Measurements from ENCODE around the gene TMEM156.

Gene TMEM156

GRCh38 chr4:39067451-39067850, 35.2 kb upstream of the TMEM156 start:
- Histone ChIP-seq H3K4me3 (ENCODE audit: insufficient read depth, low read length, poor library complexity, severe bottlenecking) (no peak overlapping the region), H3K4me2 (ENCODE audit: low read depth, low read length, poor library complexity, severe bottlenecking) (no peak overlapping the region), H3K27ac (ENCODE audit: low read depth, low read length) (no peak overlapping the region), H3K79me2 (ENCODE audit: insufficient read depth, low read length) (peaks cover 6% of the 10 kb centered on the region; the same call in 1 of the 2 replicates), H3K36me3 (ENCODE audit: low read length) (no peaks in the 10 kb centered on the region), H3K9me3 (ENCODE audit: insufficient read depth, low read length) (no peaks in the 10 kb centered on the region), H2AFZ (ENCODE audit: low read depth, low read length, severe bottlenecking) (no peak overlapping the region), H3K9me2 (replicated peaks; ENCODE audit: insufficient read depth, low read length) (no peaks in the 10 kb centered on the region), H4K20me1 (ENCODE audit: low read depth, low read length) (no peaks in the 10 kb centered on the region), H3F3A (ENCODE audit: insufficient read depth) (no peaks in the 10 kb centered on the region; the same call in 1 of the 2 replicates), H3K27me3 (ENCODE audit: low read length) (no peaks in the 10 kb centered on the region), H3K9ac (ENCODE audit: low read length) (no peak overlapping the region)
- no peak for TF ChIP-seq EZH2phosphoT487 (conservative IDR thresholded peaks at IDR 0.05; ENCODE audit: low read length)
- TF ChIP-seq, protein P1, sequence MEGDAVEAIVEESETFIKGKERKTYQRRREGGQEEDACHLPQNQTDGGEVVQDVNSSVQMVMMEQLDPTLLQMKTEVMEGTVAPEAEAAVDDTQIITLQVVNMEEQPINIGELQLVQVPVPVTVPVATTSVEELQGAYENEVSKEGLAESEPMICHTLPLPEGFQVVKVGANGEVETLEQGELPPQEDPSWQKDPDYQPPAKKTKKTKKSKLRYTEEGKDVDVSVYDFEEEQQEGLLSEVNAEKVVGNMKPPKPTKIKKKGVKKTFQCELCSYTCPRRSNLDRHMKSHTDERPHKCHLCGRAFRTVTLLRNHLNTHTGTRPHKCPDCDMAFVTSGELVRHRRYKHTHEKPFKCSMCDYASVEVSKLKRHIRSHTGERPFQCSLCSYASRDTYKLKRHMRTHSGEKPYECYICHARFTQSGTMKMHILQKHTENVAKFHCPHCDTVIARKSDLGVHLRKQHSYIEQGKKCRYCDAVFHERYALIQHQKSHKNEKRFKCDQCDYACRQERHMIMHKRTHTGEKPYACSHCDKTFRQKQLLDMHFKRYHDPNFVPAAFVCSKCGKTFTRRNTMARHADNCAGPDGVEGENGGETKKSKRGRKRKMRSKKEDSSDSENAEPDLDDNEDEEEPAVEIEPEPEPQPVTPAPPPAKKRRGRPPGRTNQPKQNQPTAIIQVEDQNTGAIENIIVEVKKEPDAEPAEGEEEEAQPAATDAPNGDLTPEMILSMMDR (IDR thresholded peaks at IDR 0.05; ENCODE audit: insufficient read depth, low read length, poor library complexity, severe bottlenecking) = no peak

GRCh38 chr4:39067031-39067430, 34.8 kb upstream of the TMEM156 start:
- TF ChIP-seq, protein P1 (IDR thresholded peaks at IDR 0.05; ENCODE audit: insufficient read depth, low read length, poor library complexity, severe bottlenecking) = no peak
- TF ChIP-seq EZH2phosphoT487 (conservative IDR thresholded peaks at IDR 0.05; ENCODE audit: low read length) = no peak
- H3K9me2 ChIP-seq (replicated peaks; ENCODE audit: insufficient read depth, low read length) = no peaks in the 10 kb centered on the region

DNA sequence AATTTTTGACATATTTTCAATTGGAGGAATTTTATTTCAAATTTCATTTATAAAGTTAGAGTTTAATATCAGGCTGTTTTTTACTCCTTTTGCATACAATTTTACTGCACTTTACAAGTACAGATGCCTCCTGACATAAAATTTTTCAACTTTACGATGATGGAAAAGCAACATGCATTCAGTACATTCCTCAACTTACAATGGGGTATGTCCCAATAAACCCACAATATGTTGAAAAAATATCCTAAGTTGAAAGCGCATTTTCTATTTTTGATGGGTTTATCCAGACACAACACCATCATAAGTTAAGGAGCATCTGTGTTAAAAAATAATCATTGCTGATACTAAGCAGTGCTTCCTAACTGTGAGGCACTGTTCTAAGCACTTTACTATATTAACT, 34.2 kb upstream of the TMEM156 start:
- H3K4me3 ChIP-seq (ENCODE audit: insufficient read depth, low read length, poor library complexity, severe bottlenecking) = no peak overlapping the region
- no peak overlapping the region for H2AFZ ChIP-seq (ENCODE audit: low read depth, low read length, severe bottlenecking)
- H4K20me1 ChIP-seq (ENCODE audit: low read depth, low read length) = 0 out of 2 replicates have a peak, but pooled peaks cover 2% of the 10 kb centered on the region
- no peak overlapping the region for H3K9ac ChIP-seq (ENCODE audit: low read length)
- H3K27me3 ChIP-seq (ENCODE audit: low read length) = no peaks in the 10 kb centered on the region
- no peaks in the 10 kb centered on the region for H3K36me3 ChIP-seq (ENCODE audit: low read length)
- no peaks in the 10 kb centered on the region for H3K9me3 ChIP-seq (ENCODE audit: insufficient read depth, low read length)
- no peak overlapping the region for H3K4me2 ChIP-seq (ENCODE audit: low read depth, low read length, poor library complexity, severe bottlenecking)
- H3K27ac ChIP-seq (ENCODE audit: low read depth, low read length) = no peak overlapping the region
- TF ChIP-seq, protein P1 (IDR thresholded peaks at IDR 0.05; ENCODE audit: insufficient read depth, low read length, poor library complexity, severe bottlenecking) = no peak
- TF ChIP-seq EZH2phosphoT487 (conservative IDR thresholded peaks at IDR 0.05; ENCODE audit: low read length) = no peak
- H3K79me2 ChIP-seq (ENCODE audit: insufficient read depth, low read length) = peaks cover 11% of the 10 kb centered on the region; the same call in 1 of the 2 replicates
- no peaks in the 10 kb centered on the region; the same call in 1 of the 2 replicates for H3F3A ChIP-seq (ENCODE audit: insufficient read depth)
- H3K9me2 ChIP-seq (replicated peaks; ENCODE audit: insufficient read depth, low read length) = no peaks in the 10 kb centered on the region

More at GRCh38 chr4:39067031-39067430, 34.8 kb upstream of the TMEM156 start:
- Histone ChIP-seq H3K36me3 (ENCODE audit: low read length) (no peaks in the 10 kb centered on the region), H4K20me1 (ENCODE audit: low read depth, low read length) (no peaks in the 10 kb centered on the region), H3K79me2 (ENCODE audit: insufficient read depth, low read length) (peaks cover 6% of the 10 kb centered on the region; the same call in 1 of the 2 replicates), H3K9me3 (ENCODE audit: insufficient read depth, low read length) (no peaks in the 10 kb centered on the region), H2AFZ (ENCODE audit: low read depth, low read length, severe bottlenecking) (no peak overlapping the region), H3K27me3 (ENCODE audit: low read length) (no peaks in the 10 kb centered on the region), H3K4me3 (ENCODE audit: insufficient read depth, low read length, poor library complexity, severe bottlenecking) (no peak overlapping the region), H3F3A (ENCODE audit: insufficient read depth) (no peaks in the 10 kb centered on the region; the same call in 1 of the 2 replicates), H3K27ac (ENCODE audit: low read depth, low read length) (no peak overlapping the region), H3K9ac (ENCODE audit: low read length) (no peak overlapping the region), H3K4me2 (ENCODE audit: low read depth, low read length, poor library complexity, severe bottlenecking) (no peak overlapping the region)

Measured in SU-DHL-6 (cell line).